ENCODE results near the gene MEGF8. TPM values are rescaled to one million over a fixed set of nuclear protein-coding genes. Genes with fewer than 3 reads are reported as not detected.

MEGF8 gene
- total and polyA plus RNA-seq, 9 of the 15 experiments (the other 6 are each of a cell fraction or from before 2014, with no cell fraction given): 0.28 to 13.1 (median 3.0) TPM

GRCh38 chr19:42284066-42284501 is 41.4 kb upstream of the MEGF8 start (continued):
- TF ChIP-seq E2F5 (CRISPR knock-in tag; IDR thresholded peaks at IDR 0.05) (no peak), GMEB1 (CRISPR knock-in tag; IDR thresholded peaks at IDR 0.05) (peak; percentile 55), ELF2 (CRISPR knock-in tag; IDR thresholded peaks at IDR 0.05) (no peak), NBN (IDR thresholded peaks at IDR 0.05; ENCODE audit: low read depth) (no peak), PHF21A (IDR thresholded peaks at IDR 0.05; ENCODE audit: borderline replicate concordance, low read depth) (no peak), NR2C2 (CRISPR knock-in tag; IDR thresholded peaks at IDR 0.05) (no peak), NR2C2 (tag; IDR thresholded peaks at IDR 0.05) (peak; percentile 70), MAFG (tag; conservative IDR thresholded peaks at IDR 0.05) (no peak), MTA2 (IDR thresholded peaks at IDR 0.05; ENCODE audit: low read depth) (no peak), JUN (IDR thresholded peaks at IDR 0.05; ENCODE audit: borderline replicate concordance, low read depth, low read length) (no peak), JUN (CRISPR knock-in tag; IDR thresholded peaks at IDR 0.05; ENCODE audit: borderline replicate concordance) (no peak), KDM5B (IDR thresholded peaks at IDR 0.05; ENCODE audit: insufficient replicate concordance, low read depth, low read length) (peak; percentile 14), SMAD4 (CRISPR knock-in tag; conservative IDR thresholded peaks at IDR 0.05) (peak; percentile 35), ZNF212 (CRISPR knock-in tag; IDR thresholded peaks at IDR 0.05) (no peak), XRCC4 (IDR thresholded peaks at IDR 0.05; ENCODE audit: extremely low read depth, insufficient read depth, insufficient read length) (no peak), CREB1 (IDR thresholded peaks at IDR 0.05) (peak; percentile 73; the same call in 1 of the 2 replicates), CREB1 (CRISPR knock-in tag; IDR thresholded peaks at IDR 0.05) (no peak), HMG20B (CRISPR knock-in tag; IDR thresholded peaks at IDR 0.05) (no peak)
- TF ChIP-seq, protein P1, sequence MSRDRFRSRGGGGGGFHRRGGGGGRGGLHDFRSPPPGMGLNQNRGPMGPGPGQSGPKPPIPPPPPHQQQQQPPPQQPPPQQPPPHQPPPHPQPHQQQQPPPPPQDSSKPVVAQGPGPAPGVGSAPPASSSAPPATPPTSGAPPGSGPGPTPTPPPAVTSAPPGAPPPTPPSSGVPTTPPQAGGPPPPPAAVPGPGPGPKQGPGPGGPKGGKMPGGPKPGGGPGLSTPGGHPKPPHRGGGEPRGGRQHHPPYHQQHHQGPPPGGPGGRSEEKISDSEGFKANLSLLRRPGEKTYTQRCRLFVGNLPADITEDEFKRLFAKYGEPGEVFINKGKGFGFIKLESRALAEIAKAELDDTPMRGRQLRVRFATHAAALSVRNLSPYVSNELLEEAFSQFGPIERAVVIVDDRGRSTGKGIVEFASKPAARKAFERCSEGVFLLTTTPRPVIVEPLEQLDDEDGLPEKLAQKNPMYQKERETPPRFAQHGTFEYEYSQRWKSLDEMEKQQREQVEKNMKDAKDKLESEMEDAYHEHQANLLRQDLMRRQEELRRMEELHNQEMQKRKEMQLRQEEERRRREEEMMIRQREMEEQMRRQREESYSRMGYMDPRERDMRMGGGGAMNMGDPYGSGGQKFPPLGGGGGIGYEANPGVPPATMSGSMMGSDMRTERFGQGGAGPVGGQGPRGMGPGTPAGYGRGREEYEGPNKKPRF (IDR thresholded peaks at IDR 0.05; ENCODE audit: low read depth, low read length): no peak
- TF ChIP-seq, protein P2, sequence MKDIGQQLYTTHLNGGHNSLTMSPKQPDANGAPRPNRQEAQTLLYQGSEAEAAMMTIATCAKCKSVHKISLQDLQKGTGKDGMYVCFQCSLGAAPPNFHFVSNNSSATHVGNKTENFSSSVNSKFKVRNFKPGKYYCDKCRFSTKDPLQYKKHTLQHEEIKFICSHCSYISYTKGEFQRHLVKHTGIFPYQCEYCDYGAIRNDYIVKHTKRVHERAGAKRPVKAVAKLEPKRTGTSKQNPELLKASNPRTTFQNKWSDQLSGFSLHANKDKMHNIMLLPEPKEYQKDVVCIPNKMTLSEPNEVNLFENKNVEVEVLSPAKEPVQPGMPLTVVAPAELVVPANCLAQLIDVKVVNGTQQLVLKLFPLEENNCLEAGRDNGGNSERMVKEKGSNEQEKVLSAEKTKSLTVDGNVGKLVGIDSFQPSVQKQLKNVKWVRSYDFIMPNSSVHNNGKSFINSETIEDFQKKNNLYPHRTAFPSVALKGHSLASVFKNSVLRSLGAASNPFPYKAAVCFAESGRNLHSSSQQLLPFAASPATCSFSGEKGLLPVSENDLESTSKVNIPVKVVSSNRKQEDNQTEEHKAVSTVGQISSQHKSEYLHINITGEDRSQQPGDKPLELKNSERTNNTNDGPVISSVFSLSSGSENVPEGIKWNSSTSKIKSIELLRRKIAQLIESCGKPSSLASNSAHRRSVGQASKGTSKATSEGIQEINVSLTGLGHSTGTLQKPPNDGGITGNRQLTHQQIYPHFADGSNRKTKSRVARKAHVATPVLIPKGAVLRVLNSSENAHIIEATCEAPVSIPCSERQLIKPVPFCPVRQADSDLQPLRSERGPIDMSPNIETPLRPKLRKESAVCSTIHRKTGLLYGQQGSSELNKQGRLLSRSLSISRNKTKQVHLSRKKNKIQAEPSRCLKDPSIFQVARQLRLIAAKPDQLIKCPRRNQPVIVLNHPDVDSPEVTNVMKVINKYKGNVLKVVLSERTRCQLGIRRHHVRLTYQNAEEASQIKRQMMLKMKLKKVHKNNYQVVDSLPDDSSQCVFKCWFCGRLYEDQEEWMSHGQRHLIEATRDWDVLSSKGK (CRISPR knock-in tag; IDR thresholded peaks at IDR 0.05): no peak
- TF ChIP-seq, protein P3, sequence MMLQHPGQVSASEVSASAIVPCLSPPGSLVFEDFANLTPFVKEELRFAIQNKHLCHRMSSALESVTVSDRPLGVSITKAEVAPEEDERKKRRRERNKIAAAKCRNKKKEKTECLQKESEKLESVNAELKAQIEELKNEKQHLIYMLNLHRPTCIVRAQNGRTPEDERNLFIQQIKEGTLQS (IDR thresholded peaks at IDR 0.05): no peak
- TF ChIP-seq, protein P3 (CRISPR knock-in tag; conservative IDR thresholded peaks at IDR 0.05): no peak

Data from K562 (cell line).